MCF 10A (cell line): ENCODE data around the gene PHACTR1. TPM values are rescaled to one million over a fixed set of nuclear protein-coding genes. Genes with fewer than 3 reads are reported as not detected.

ENCODE experiments used
- BruUV-seq: library from RNA; stranded (reverse); fragments of 400-500 nt; replicated peaks from 2 replicates; lab custom pipeline; 2021; lab: Mats Ljungman, UMichigan
- CTCF ChIA-PET: fragments of 300-600 bp; sonication (Branson Sonifier 250); formaldehyde crosslinking; extraction: SDS; loops from one replicate; lab custom pipeline; 2021; ENCODE audit warnings: antibody characterized with exemption, inconsistent platforms; lab: Yijun Ruan, JAX
- POLR2A ChIA-PET: fragments of 300-600, 350-650 bp; sonication (Branson Sonifier 250); formaldehyde crosslinking; extraction: SDS; loops from one replicate; lab custom pipeline; 2020; ENCODE audit warnings: antibody characterized with exemption, inconsistent platforms; lab: Yijun Ruan, JAX
- DNase-seq: peaks from one replicate; pipeline ENCODE4 v3.0.0-alpha.2; 2018; ENCODE audit not compliant: unreplicated experiment
- H3K27ac Mint-ChIP-seq: one replicate; pipeline ENCODE4 v1.8.0; 2022; ENCODE audit warnings: mild to moderate bottlenecking, low read depth, mixed read lengths; ENCODE audit not compliant: unreplicated experiment
- H3K27me3 Mint-ChIP-seq: one replicate; pipeline ENCODE4 v1.8.0; 2022; ENCODE audit warnings: mixed read lengths; ENCODE audit not compliant: insufficient read depth, unreplicated experiment
- H3K36me3 Mint-ChIP-seq: one replicate; pipeline ENCODE4 v1.8.0; 2022; ENCODE audit warnings: mild to moderate bottlenecking, moderate library complexity, mixed read lengths; ENCODE audit not compliant: insufficient read depth, unreplicated experiment
- H3K4me1 Mint-ChIP-seq: one replicate; pipeline ENCODE4 v1.8.0; 2022; ENCODE audit warnings: mixed read lengths; ENCODE audit not compliant: insufficient read depth, unreplicated experiment
- H3K4me3 Mint-ChIP-seq: one replicate; pipeline ENCODE4 v1.8.0; 2022; ENCODE audit warnings: mild to moderate bottlenecking, moderate library complexity, mixed read lengths; ENCODE audit not compliant: unreplicated experiment
- H3K9me3 Mint-ChIP-seq: one replicate; pipeline ENCODE4 v1.8.0; 2022; ENCODE audit warnings: mixed read lengths; ENCODE audit not compliant: unreplicated experiment
- CTCF ChIP-seq: fragments of 200-600 bp; IDR thresholded peaks from one replicate; pipeline ENCODE4 v1.8.0; 2022; ENCODE audit warnings: antibody characterized with exemption, mild to moderate bottlenecking; ENCODE audit not compliant: unreplicated experiment
- intact Hi-C: fragments of 100-400 bp; cut with micrococcal nuclease; formaldehyde crosslinking; loops from 2 replicates; pipeline ENCODE4 v1.14.1; 2022
- total RNA-seq: library from RNA; stranded (reverse); gene quantifications from 2 replicates; pipeline ENCODE4 v1.2.3, GENCODE V29; 2022

The PHACTR1 gene
- total RNA-seq, 1 experiment from 2014 or later = not detected

GRCh38 chr6:12815089-12815488, 98.5 kb downstream of the PHACTR1 start:
- Mint-ChIP-seq H3K27me3 (peaks cover 59% of the 10 kb centered on the region), H3K4me3 (no peak overlapping the region), H3K27ac (no peak overlapping the region), H3K36me3 (no peaks in the 10 kb centered on the region), H3K9me3 (no peaks in the 10 kb centered on the region), H3K4me1 (no peaks in the 10 kb centered on the region)
- no peak for DNase-seq
- no peak for TF ChIP-seq CTCF
- intact Hi-C loops = no loop called here
- POLR2A ChIA-PET = no interaction called here
- CTCF ChIA-PET = interaction anchor here (0.7 to 1.1 kb wide), 2 partner anchors 32 to 525 kb away, joined by 3 read pairs; no protein-coding TSS in a partner anchor
- no TSS peak for BruUV-seq

GRCh38 chr6:12815884-12816600, 99.5 kb downstream of the PHACTR1 start:
- Mint-ChIP-seq H3K9me3 (no peaks in the 10 kb centered on the region), H3K36me3 (no peaks in the 10 kb centered on the region), H3K27ac (no peak overlapping the region), H3K4me1 (no peaks in the 10 kb centered on the region), H3K27me3 (peaks cover 60% of the 10 kb centered on the region), H3K4me3 (no peak overlapping the region)
- intact Hi-C loops = no loop called here
- no peak for DNase-seq
- no peak for TF ChIP-seq CTCF
- ChIA-PET POLR2A (interaction anchor here (0.6 kb wide), 1 partner anchor 1124 kb away, joined by 3 read pairs; no protein-coding TSS in a partner anchor), CTCF (interaction anchor here (1.1 kb wide), 1 partner anchor 31 kb away, joined by 3 read pairs; no protein-coding TSS in a partner anchor)
- no TSS peak for BruUV-seq

GRCh38 chr6:12818324-12818723, 101.8 kb downstream of the PHACTR1 start:
- no TSS peak for BruUV-seq
- TF ChIP-seq CTCF = no peak
- H3K9me3 Mint-ChIP-seq = no peaks in the 10 kb centered on the region
- no peaks in the 10 kb centered on the region for H3K4me1 Mint-ChIP-seq
- DNase-seq = no peak
- peaks cover 81% of the 10 kb centered on the region for H3K27me3 Mint-ChIP-seq
- POLR2A ChIA-PET = interaction anchor here (0.6 kb wide), 1 partner anchor 757 kb away, joined by 3 read pairs; no protein-coding TSS in a partner anchor
- H3K27ac Mint-ChIP-seq = no peak overlapping the region
- CTCF ChIA-PET = no interaction called here
- intact Hi-C loops = no loop called here
- H3K36me3 Mint-ChIP-seq = no peaks in the 10 kb centered on the region
- H3K4me3 Mint-ChIP-seq = no peak overlapping the region

GRCh38 chr6:12823847-12824246, 107.3 kb downstream of the PHACTR1 start:
- TF ChIP-seq CTCF = no peak
- H3K4me3 Mint-ChIP-seq = no peak overlapping the region
- ChIA-PET CTCF (no interaction called here), POLR2A (no interaction called here)
- peaks cover 83% of the 10 kb centered on the region for H3K27me3 Mint-ChIP-seq
- peaks cover 1% of the 10 kb centered on the region for H3K4me1 Mint-ChIP-seq
- DNase-seq = no peak
- intact Hi-C loops = no loop called here
- H3K36me3 Mint-ChIP-seq = no peaks in the 10 kb centered on the region
- BruUV-seq = no TSS peak
- H3K27ac Mint-ChIP-seq = no peak overlapping the region
- no peaks in the 10 kb centered on the region for H3K9me3 Mint-ChIP-seq
